ENCODE results near the gene TRIOBP.

- TF ChIP-seq CTCF (optimal IDR thresholded peaks at IDR 0.05 in 1 of 3, IDR thresholded peaks at IDR 0.05 in 1 of 3, conservative IDR thresholded peaks at IDR 0.05 in 1 of 3; ENCODE audit: extremely low read depth in 1 of 3, insufficient read depth in 2 of 3, low read length in 3 of 3), result no peak
- TF ChIP-seq EZH2 (IDR thresholded peaks at IDR 0.05; ENCODE audit: low read length), result no peak
Observed at GRCh38 chr22:37809672-37810333, 113.0 kb downstream of the TRIOBP start.
